H9 (cell line): Measurements from ENCODE around the gene ACOT7. TPM values are rescaled to one million over a fixed set of nuclear protein-coding genes. Genes with fewer than 3 reads are reported as not detected.

Experiments
- DNase-seq: peaks from one replicate; pipeline ENCODE4 v3.0.0-alpha.2; 2017
- H2AFZ ChIP-seq: one replicate; pipeline ENCODE4 v1.6.1; 2013; ENCODE audit warnings: mild to moderate bottlenecking, low read length, control low read depth, moderate library complexity
- H2AK5ac ChIP-seq: 2 replicates; pipeline ENCODE4 v1.6.1; 2013; ENCODE audit warnings: low read length, control low read depth, mixed read lengths; ENCODE audit not compliant: insufficient read length
- H2BK120ac ChIP-seq: one replicate; pipeline ENCODE4 v1.6.1; 2013; ENCODE audit warnings: low read depth, mild to moderate bottlenecking, low read length, control low read depth, inconsistent platforms; ENCODE audit not compliant: poor library complexity, severe bottlenecking
- H2BK12ac ChIP-seq: 2 replicates; pipeline ENCODE4 v1.6.1; 2013; ENCODE audit warnings: low read length, control low read depth, mixed read lengths, low read depth; ENCODE audit not compliant: insufficient read length
- H2BK15ac ChIP-seq: 2 replicates; pipeline ENCODE4 v1.6.1; 2013; ENCODE audit warnings: low read depth, low read length, control low read depth
- H2BK20ac ChIP-seq: one replicate; pipeline ENCODE4 v1.6.1; 2013; ENCODE audit warnings: low read depth, mild to moderate bottlenecking, low read length, control low read depth, inconsistent platforms; ENCODE audit not compliant: poor library complexity, severe bottlenecking
- H2BK5ac ChIP-seq: 2 replicates; pipeline ENCODE4 v1.6.1; 2013; ENCODE audit warnings: low read length, control low read depth, mixed read lengths; ENCODE audit not compliant: insufficient read length
- H3K14ac ChIP-seq: 2 replicates; pipeline ENCODE4 v1.6.1; 2013; ENCODE audit warnings: low read length, control low read depth; ENCODE audit not compliant: insufficient read depth
- H3K18ac ChIP-seq: 2 replicates; pipeline ENCODE4 v1.6.1; 2013; ENCODE audit warnings: low read depth, mild to moderate bottlenecking, mixed read lengths, low read length, control low read depth; ENCODE audit not compliant: insufficient read length
- H3K23ac ChIP-seq: 2 replicates; pipeline ENCODE4 v1.6.1; 2013; ENCODE audit warnings: low read length, control low read depth, mixed read lengths, low read depth; ENCODE audit not compliant: insufficient read length
- H3K23me2 ChIP-seq: 2 replicates; pipeline ENCODE4 v1.6.1; 2013; ENCODE audit warnings: low read depth, mild to moderate bottlenecking, mixed read lengths, low read length, control low read depth; ENCODE audit not compliant: insufficient read length, poor library complexity, severe bottlenecking
- H3K27ac ChIP-seq: 2 replicates; pipeline ENCODE4 v1.5.1; 2013; ENCODE audit warnings: low read length, control low read depth, mixed read lengths, low read depth; ENCODE audit not compliant: insufficient read length
- H3K27me3 ChIP-seq: 2 replicates; pipeline ENCODE4 v1.6.1; 2013; ENCODE audit warnings: low read length, control low read depth, inconsistent platforms; ENCODE audit not compliant: insufficient read depth
- H3K4ac ChIP-seq: 2 replicates; pipeline ENCODE4 v1.6.1; 2013; ENCODE audit warnings: low read depth, mild to moderate bottlenecking, control low read depth, inconsistent platforms, low read length, moderate library complexity
- H3K4me1 ChIP-seq: 2 replicates; pipeline ENCODE4 v1.6.1; 2013; ENCODE audit warnings: low read length, control low read depth, inconsistent platforms; ENCODE audit not compliant: insufficient read depth
- H3K4me2 ChIP-seq: 2 replicates; pipeline ENCODE4 v1.6.1; 2013; ENCODE audit warnings: low read length, control low read depth, mixed read lengths; ENCODE audit not compliant: insufficient read length, insufficient read depth
- H3K56ac ChIP-seq: 2 replicates; pipeline ENCODE4 v1.6.1; 2013; ENCODE audit warnings: low read depth, mild to moderate bottlenecking, mixed read lengths, low read length, control low read depth; ENCODE audit not compliant: insufficient read length
- H3K79me1 ChIP-seq: 2 replicates; pipeline ENCODE4 v1.6.1; 2013; ENCODE audit warnings: low read depth, mild to moderate bottlenecking, moderate library complexity, low read length, control low read depth, inconsistent platforms; ENCODE audit not compliant: insufficient read depth, poor library complexity, severe bottlenecking
- H3K79me2 ChIP-seq: 2 replicates; pipeline ENCODE4 v1.6.1; 2013; ENCODE audit warnings: low read length, control low read depth, inconsistent platforms; ENCODE audit not compliant: insufficient read depth
- H3K9ac ChIP-seq: 2 replicates; pipeline ENCODE4 v1.6.1; 2013; ENCODE audit warnings: low read length, control low read depth, mixed read lengths; ENCODE audit not compliant: insufficient read length; ENCODE audit errors: extremely low read depth
- H3K9me3 ChIP-seq: one replicate; pipeline ENCODE4 v1.6.1; 2013; ENCODE audit warnings: low read depth, low read length, inconsistent platforms; ENCODE audit not compliant: control insufficient read depth
- H3T11ph ChIP-seq: one replicate; pipeline ENCODE4 v1.6.1; 2013; ENCODE audit warnings: mild to moderate bottlenecking, low read length, control low read depth, inconsistent platforms
- H4K20me1 ChIP-seq: one replicate; pipeline ENCODE4 v1.6.1; 2013; ENCODE audit not compliant: control insufficient read depth, insufficient read length, insufficient read depth
- H4K5ac ChIP-seq: 2 replicates; pipeline ENCODE4 v1.6.1; 2013; ENCODE audit warnings: low read depth, mild to moderate bottlenecking, mixed read lengths, low read length, control low read depth; ENCODE audit not compliant: insufficient read length
- H4K8ac ChIP-seq: replicated peaks from 2 replicates; pipeline ENCODE4 v1.6.1; 2013; ENCODE audit warnings: low read length, control low read depth, mixed read lengths, low read depth; ENCODE audit not compliant: insufficient read length
- H4K91ac ChIP-seq: 2 replicates; pipeline ENCODE4 v1.6.1; 2013; ENCODE audit warnings: low read depth, mild to moderate bottlenecking, moderate library complexity, mixed read lengths, low read length, control low read depth; ENCODE audit not compliant: insufficient read length
- H3K27ac Mint-ChIP-seq, 3 experiments: 2 replicates in 2 of 3; 3 replicates in 1 of 3; pipeline ENCODE4 v1.8.0; 2020 to 2021; ENCODE audit warnings: mixed read lengths in 3 of 3, mild to moderate bottlenecking in 1 of 3, moderate library complexity in 1 of 3
- H3K27me3 Mint-ChIP-seq: 2 replicates; pipeline ENCODE4 v1.8.0; 2021; ENCODE audit warnings: low read depth, mild to moderate bottlenecking, moderate library complexity, mixed read lengths
- H3K36me3 Mint-ChIP-seq, 3 experiments: 2 replicates in 2 of 3; 3 replicates in 1 of 3; pipeline ENCODE4 v1.8.0; 2020 to 2021; ENCODE audit warnings: low read depth in 3 of 3, mixed read lengths in 3 of 3; ENCODE audit not compliant: insufficient read depth in 1 of 3
- H3K4me1 Mint-ChIP-seq, 2 experiments: 2 replicates each; pipeline ENCODE4 v1.8.0; 2020; ENCODE audit warnings: mixed read lengths in 2 of 2
- H3K4me3 Mint-ChIP-seq, 2 experiments: 2 replicates in 1 of 2; 3 replicates in 1 of 2; pipeline ENCODE4 v1.8.0; 2020 to 2021; ENCODE audit warnings: mild to moderate bottlenecking in 2 of 2, mixed read lengths in 2 of 2, moderate library complexity in 1 of 2
- H3K9me3 Mint-ChIP-seq, 2 experiments: 2 replicates in 1 of 2; 3 replicates in 1 of 2; pipeline ENCODE4 v1.8.0; 2020; ENCODE audit warnings: mild to moderate bottlenecking in 2 of 2, mixed read lengths in 2 of 2, moderate library complexity in 1 of 2
- CTCF ChIP-seq: fragments of 200-600 bp; sonication (generic); conservative IDR thresholded peaks from 3 replicates; pipeline ENCODE4 v1.8.0; 2021; ENCODE audit warnings: antibody characterized with exemption, mild to moderate bottlenecking
- WGBS: extraction: QIAGEN DNeasy Blood & Tissue Kit; methylation state at CpG from one replicate; pipeline ENCODE4 v1.1.7; 2013; ENCODE audit warnings: missing lambda C conversion rate, low lambda C conversion rate, mixed read lengths; ENCODE audit not compliant: insufficient read length; ENCODE audit errors: extremely low coverage; 5-methylcytosine and 5-hydroxymethylcytosine counted together
- total RNA-seq: library from RNA; stranded (reverse); gene quantifications from 2 replicates; pipeline ENCODE4 v1.2.1, GENCODE V29; 2021

ACOT7 gene
- total RNA-seq, 1 experiment from 2014 or later: 87.4 TPM

GRCh38 chr1:6416295-6416656 is 22.7 kb upstream of the ACOT7 start:
- Histone ChIP-seq H3K18ac (no peak overlapping the region), H2AK5ac (no peak overlapping the region), H4K8ac (no peak overlapping the region), H2BK15ac (no peak overlapping the region), H3K9ac (no peak overlapping the region), H2BK12ac (no peak overlapping the region), H3K23me2 (peaks cover 7% of the 10 kb centered on the region), H3K4me2 (no peak overlapping the region), H2BK5ac (no peak overlapping the region), H2AFZ (no peak overlapping the region), H3K4me1 (peaks cover 3% of the 10 kb centered on the region; the same call in 1 of the 2 replicates), H3K27ac (no peak overlapping the region), H4K5ac (no peak overlapping the region), H3K23ac (no peak overlapping the region), H3K14ac (no peak overlapping the region), H3K79me2 (no peaks in the 10 kb centered on the region), H2BK20ac (no peak overlapping the region), H3T11ph (no peak overlapping the region), H4K91ac (no peak overlapping the region), H4K20me1 (no peaks in the 10 kb centered on the region), H2BK120ac (no peak overlapping the region), H3K9me3 (no peaks in the 10 kb centered on the region), H3K79me1 (no peaks in the 10 kb centered on the region), H3K4ac (no peak overlapping the region), H3K56ac (no peak overlapping the region), H3K27me3 (peaks cover 50% of the 10 kb centered on the region)
- Mint-ChIP-seq H3K27ac (no peak overlapping the region), H3K36me3 (no peaks in the 10 kb centered on the region), H3K4me3 (no peak overlapping the region), H3K9me3 (no peaks in the 10 kb centered on the region; a peak in 1 of 5 replicates), H3K4me1 (peaks cover 22% of the 10 kb centered on the region in 2 experiments), H3K27me3 (peaks cover 97% of the 10 kb centered on the region)
- DNase-seq: no peak
- TF ChIP-seq CTCF: no peak
- WGBS: no CpG with 5 or more reads among the region's 8 CpGs
